HG03469 (cell line): Measurements from ENCODE around the gene ZBTB4.

Experiments used
- ATAC-seq: cut with Tn5 transposase; IDR thresholded peaks from one replicate; pipeline ENCODE4 v1.9.1; 2021; ENCODE audit warnings: mild to moderate bottlenecking, moderate library complexity, moderate number of reproducible peaks; ENCODE audit not compliant: unreplicated experiment

ZBTB4 gene, protein sequence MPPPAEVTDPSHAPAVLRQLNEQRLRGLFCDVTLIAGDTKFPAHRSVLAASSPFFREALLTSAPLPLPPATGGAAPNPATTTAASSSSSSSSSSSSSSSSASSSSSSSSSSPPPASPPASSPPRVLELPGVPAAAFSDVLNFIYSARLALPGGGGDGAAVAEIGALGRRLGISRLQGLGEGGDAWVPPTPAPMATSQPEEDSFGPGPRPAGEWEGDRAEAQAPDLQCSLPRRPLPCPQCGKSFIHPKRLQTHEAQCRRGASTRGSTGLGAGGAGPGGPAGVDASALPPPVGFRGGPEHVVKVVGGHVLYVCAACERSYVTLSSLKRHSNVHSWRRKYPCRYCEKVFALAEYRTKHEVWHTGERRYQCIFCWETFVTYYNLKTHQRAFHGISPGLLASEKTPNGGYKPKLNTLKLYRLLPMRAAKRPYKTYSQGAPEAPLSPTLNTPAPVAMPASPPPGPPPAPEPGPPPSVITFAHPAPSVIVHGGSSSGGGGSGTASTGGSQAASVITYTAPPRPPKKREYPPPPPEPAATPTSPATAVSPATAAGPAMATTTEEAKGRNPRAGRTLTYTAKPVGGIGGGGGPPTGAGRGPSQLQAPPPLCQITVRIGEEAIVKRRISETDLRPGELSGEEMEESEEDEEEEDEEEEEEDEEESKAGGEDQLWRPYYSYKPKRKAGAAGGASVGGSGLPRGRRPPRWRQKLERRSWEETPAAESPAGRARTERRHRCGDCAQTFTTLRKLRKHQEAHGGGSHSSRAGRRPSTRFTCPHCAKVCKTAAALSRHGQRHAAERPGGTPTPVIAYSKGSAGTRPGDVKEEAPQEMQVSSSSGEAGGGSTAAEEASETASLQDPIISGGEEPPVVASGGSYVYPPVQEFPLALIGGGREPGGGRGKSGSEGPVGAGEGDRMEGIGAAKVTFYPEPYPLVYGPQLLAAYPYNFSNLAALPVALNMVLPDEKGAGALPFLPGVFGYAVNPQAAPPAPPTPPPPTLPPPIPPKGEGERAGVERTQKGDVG

GRCh38 chr17:7479213-7480088, at the start of gene ZBTB4:
Gene ZBTB4, minus strand, starts transcription at chr17:7479631. Its CDS starts 12,830 bp downstream, at chr17:7466801.
- ATAC-seq: no peak

GRCh38 chr17:7528842-7529241, 49.4 kb upstream of the ZBTB4 start:
- ATAC-seq: no peak

DNA sequence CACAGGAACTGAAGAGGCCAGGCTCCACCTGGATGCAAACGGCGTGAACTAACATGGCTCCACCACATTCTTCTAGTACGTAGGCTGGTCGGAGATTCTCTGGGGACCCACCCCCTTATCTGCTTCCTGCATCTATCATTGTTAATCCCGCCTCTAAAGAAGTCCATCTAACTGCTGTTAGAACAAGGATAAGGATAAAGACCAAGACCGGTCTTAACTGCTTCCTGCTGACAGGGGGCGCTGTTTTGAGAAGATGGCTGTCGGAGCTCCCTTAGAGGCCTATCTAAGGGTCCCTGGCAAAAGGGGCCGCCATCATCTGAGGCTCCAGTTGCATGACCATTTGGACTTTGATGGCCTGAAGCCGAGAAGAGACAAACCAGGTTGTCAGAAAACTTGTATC, 43.6 kb upstream of the ZBTB4 start:
- no peak for ATAC-seq

DNA sequence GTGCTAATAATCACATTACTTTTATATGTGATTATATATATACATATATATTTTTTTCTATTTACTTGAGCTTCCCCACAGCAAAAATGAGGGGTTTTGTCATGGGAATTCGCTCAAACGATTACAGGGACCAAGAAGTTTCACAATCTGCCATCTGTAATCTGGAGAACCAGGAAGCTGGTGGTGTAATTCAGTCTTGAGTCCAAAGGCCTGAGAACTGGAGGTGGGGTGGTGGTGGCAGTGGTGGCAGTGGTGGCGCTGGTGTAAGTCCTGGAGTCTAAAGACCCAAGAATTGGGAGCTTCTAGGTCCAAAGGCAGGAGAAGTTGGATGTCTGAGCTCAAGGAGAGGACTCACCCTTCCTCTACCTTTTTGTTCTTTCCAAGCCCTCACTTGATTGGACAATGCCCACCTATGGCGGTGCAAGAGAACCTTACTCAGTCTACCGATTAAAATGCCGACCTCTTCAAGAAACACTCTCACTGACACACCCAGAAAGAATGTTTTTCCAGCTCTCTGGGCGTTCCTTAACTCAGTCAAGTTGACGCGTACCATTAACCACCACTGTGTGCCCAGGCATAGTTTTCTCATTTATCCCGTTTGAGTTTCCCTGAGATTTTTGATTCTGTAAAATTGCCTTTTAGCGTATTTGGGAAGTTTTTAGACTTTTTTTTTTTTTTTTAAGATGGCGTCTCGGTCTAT, 36.6 kb upstream of the ZBTB4 start:
- ATAC-seq: no peak

GRCh38 chr17:7513850-7514419, 34.5 kb upstream of the ZBTB4 start:
- no peak for ATAC-seq

- ATAC-seq: no peak
Measured at GRCh38 chr17:7512824-7513540, 33.6 kb upstream of the ZBTB4 start.

GRCh38 chr17:7512105-7512504, 32.7 kb upstream of the ZBTB4 start:
- ATAC-seq: no peak

GRCh38 chr17:7511108-7511507, 31.7 kb upstream of the ZBTB4 start:
- ATAC-seq: no peak

GRCh38 chr17:7509937-7510336, 30.5 kb upstream of the ZBTB4 start:
- ATAC-seq: no peak

GRCh38 chr17:7508846-7509245, 29.4 kb upstream of the ZBTB4 start:
- ATAC-seq: no peak

DNA sequence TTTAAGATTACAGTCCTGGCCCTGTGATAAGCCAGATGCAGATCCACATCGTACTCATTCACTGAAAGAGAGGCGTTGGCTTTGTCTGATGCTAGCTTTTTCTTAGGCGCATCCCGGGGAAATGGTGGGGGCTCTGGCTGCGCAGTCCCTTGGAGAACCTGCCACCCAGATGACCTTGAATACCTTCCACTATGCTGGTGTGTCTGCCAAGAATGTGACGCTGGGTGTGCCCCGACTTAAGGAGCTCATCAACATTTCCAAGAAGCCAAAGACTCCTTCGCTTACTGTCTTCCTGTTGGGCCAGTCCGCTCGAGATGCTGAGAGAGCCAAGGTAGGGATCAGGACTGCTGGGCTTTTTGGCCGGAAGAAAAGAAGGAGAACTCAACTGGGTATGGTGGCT, 28.7 kb upstream of the ZBTB4 start:
- ATAC-seq: no peak

- no peak for ATAC-seq
Measured at GRCh38 chr17:7503521-7503920, 24.1 kb upstream of the ZBTB4 start.

- ATAC-seq: no peak
Measured at GRCh38 chr17:7502987-7503386, 23.6 kb upstream of the ZBTB4 start.

GRCh38 chr17:7502171-7502847, 22.9 kb upstream of the ZBTB4 start:
- ATAC-seq: no peak

- no peak for ATAC-seq
Measured at GRCh38 chr17:7501729-7502128, 22.3 kb upstream of the ZBTB4 start.

- no peak for ATAC-seq
Measured at GRCh38 chr17:7499161-7499560, 19.7 kb upstream of the ZBTB4 start.

GRCh38 chr17:7497636-7498035, 18.2 kb upstream of the ZBTB4 start:
- ATAC-seq: no peak

DNA sequence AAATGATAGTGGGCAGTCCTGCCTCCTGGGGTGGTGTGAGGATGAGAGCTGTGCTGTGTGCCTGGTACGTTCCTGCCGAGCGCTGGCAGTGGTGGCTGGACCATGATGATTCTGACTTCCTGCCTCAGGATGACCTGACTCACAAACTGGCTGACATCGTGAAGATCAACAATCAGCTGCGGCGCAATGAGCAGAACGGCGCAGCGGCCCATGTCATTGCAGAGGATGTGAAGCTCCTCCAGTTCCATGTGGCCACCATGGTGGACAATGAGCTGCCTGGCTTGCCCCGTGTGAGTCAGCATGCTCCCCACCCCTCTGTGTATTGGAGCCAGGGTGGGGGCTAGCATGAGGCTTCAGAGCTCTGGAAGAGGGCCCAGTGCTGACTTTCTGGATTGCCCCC, 17.8 kb upstream of the ZBTB4 start:
- no peak for ATAC-seq
